WTC11 (cell line): ENCODE measurements around the gene SLC22A31. TPM values are rescaled to one million over a fixed set of nuclear protein-coding genes. Genes with fewer than 3 reads are reported as not detected.

ENCODE experiments used
- ATAC-seq: fragments of 200-7000 bp; cut with Tn5 transposase; 2 replicates; pipeline ENCODE4 v1.10.0; 2021; ENCODE audit warnings: mild to moderate bottlenecking, moderate library complexity
- CTCF ChIA-PET: fragments of 300-600 bp; sonication (Branson Sonifier 250); formaldehyde crosslinking; loops from one replicate; lab custom pipeline; 2021; ENCODE audit warnings: antibody characterized with exemption; lab: Charles Lee
- POLR2A ChIA-PET: fragments of 350-600 bp; sonication (Branson Sonifier 250); formaldehyde crosslinking; loops from one replicate; lab custom pipeline; 2021; ENCODE audit warnings: antibody characterized with exemption; lab: Charles Lee
- DNase-seq: peaks from one replicate; pipeline ENCODE4 v3.0.0; 2021; ENCODE audit warnings: low spot score
- H3K27ac Mint-ChIP-seq: 2 replicates; pipeline ENCODE4 v1.8.0; 2021; ENCODE audit warnings: mixed read lengths
- H3K27me3 Mint-ChIP-seq: 2 replicates; pipeline ENCODE4 v1.8.0; 2021; ENCODE audit warnings: low read depth, mild to moderate bottlenecking, moderate library complexity, mixed read lengths
- H3K36me3 Mint-ChIP-seq: 2 replicates; pipeline ENCODE4 v1.8.0; 2021; ENCODE audit warnings: mixed read lengths
- H3K4me1 Mint-ChIP-seq: 2 replicates; pipeline ENCODE4 v1.8.0; 2022; ENCODE audit warnings: mixed read lengths
- H3K4me3 Mint-ChIP-seq: 2 replicates; pipeline ENCODE4 v1.8.0; 2021; ENCODE audit warnings: mild to moderate bottlenecking, moderate library complexity, mixed read lengths
- H3K9me3 Mint-ChIP-seq: 2 replicates; pipeline ENCODE4 v1.8.0; 2021; ENCODE audit warnings: mixed read lengths
- AR ChIP-seq: fragments of 250-450 bp; sonication (Bioruptor Pico); IDR thresholded peaks from 2 replicates; pipeline ENCODE4 v1.9.0; 2021; ENCODE audit warnings: mild to moderate bottlenecking
- ERG ChIP-seq: fragments of 250-450 bp; sonication (Bioruptor Pico); IDR thresholded peaks from 2 replicates; pipeline ENCODE4 v1.8.0; 2021; ENCODE audit warnings: mild to moderate bottlenecking
- FOXP4 ChIP-seq: sonication (generic); formaldehyde crosslinking; IDR thresholded peaks from 2 replicates; pipeline ENCODE4 v1.8.0; 2022; ENCODE audit warnings: mild to moderate bottlenecking, missing genetic modification reagents
- KAT7 ChIP-seq: sonication (generic); formaldehyde crosslinking; IDR thresholded peaks from 2 replicates; pipeline ENCODE4 v1.8.1; 2023; ENCODE audit warnings: missing genetic modification reagents, mild to moderate bottlenecking, borderline replicate concordance
- MYBL2 ChIP-seq: sonication (generic); formaldehyde crosslinking; IDR thresholded peaks from 2 replicates; pipeline ENCODE4 v1.8.1; 2023; ENCODE audit warnings: mild to moderate bottlenecking, moderate library complexity, missing genetic modification reagents
- NFYB ChIP-seq: sonication (generic); formaldehyde crosslinking; conservative IDR thresholded peaks from 2 replicates; pipeline ENCODE4 v1.8.0; 2022; ENCODE audit warnings: low read depth, missing genetic modification reagents
- NR2C2 ChIP-seq: sonication (generic); formaldehyde crosslinking; IDR thresholded peaks from 2 replicates; pipeline ENCODE4 v1.8.0; 2022; ENCODE audit warnings: mild to moderate bottlenecking, missing genetic modification reagents
- PRDM15 ChIP-seq: sonication (generic); formaldehyde crosslinking; IDR thresholded peaks from 2 replicates; pipeline ENCODE4 v1.8.0; 2022; ENCODE audit warnings: missing genetic modification reagents
- PRRX2 ChIP-seq: fragments of 250-450 bp; sonication (Bioruptor Pico); IDR thresholded peaks from 2 replicates; pipeline ENCODE4 v1.8.0; 2021; ENCODE audit warnings: mild to moderate bottlenecking
- TEAD1 ChIP-seq: sonication (generic); formaldehyde crosslinking; IDR thresholded peaks from 2 replicates; pipeline ENCODE4 v1.8.0; 2022; ENCODE audit warnings: mild to moderate bottlenecking, missing genetic modification reagents
- USF2 ChIP-seq: sonication (generic); formaldehyde crosslinking; IDR thresholded peaks from 2 replicates; pipeline ENCODE4 v1.8.1; 2023; ENCODE audit warnings: mild to moderate bottlenecking, missing genetic modification reagents, moderate library complexity
- ZNF138 ChIP-seq: sonication (generic); formaldehyde crosslinking; conservative IDR thresholded peaks from 2 replicates; pipeline ENCODE4 v1.8.1; 2022; ENCODE audit warnings: mild to moderate bottlenecking, moderate library complexity, missing genetic modification reagents
- ZNF396 ChIP-seq: fragments of 250-450 bp; sonication (Bioruptor Pico); IDR thresholded peaks from 2 replicates; pipeline ENCODE4 v1.8.0; 2021; ENCODE audit warnings: mild to moderate bottlenecking, moderate library complexity, borderline replicate concordance
- ZNF423 ChIP-seq: fragments of 250-450 bp; sonication (Bioruptor Pico); IDR thresholded peaks from 2 replicates; pipeline ENCODE4 v2.1.2; 2022; ENCODE audit warnings: mild to moderate bottlenecking, moderate library complexity
- ZNF532 ChIP-seq: fragments of 250-450 bp; sonication (Bioruptor Pico); IDR thresholded peaks from 2 replicates; pipeline ENCODE4 v1.9.0; 2021; ENCODE audit warnings: mild to moderate bottlenecking, borderline replicate concordance
- total RNA-seq: library from RNA; stranded (reverse); gene quantifications from 3 replicates; pipeline ENCODE4 v1.2.3, GENCODE V29; 2021

SLC22A31 gene
- total RNA-seq, 1 experiment from 2014 or later = 12.1 TPM

DNA sequence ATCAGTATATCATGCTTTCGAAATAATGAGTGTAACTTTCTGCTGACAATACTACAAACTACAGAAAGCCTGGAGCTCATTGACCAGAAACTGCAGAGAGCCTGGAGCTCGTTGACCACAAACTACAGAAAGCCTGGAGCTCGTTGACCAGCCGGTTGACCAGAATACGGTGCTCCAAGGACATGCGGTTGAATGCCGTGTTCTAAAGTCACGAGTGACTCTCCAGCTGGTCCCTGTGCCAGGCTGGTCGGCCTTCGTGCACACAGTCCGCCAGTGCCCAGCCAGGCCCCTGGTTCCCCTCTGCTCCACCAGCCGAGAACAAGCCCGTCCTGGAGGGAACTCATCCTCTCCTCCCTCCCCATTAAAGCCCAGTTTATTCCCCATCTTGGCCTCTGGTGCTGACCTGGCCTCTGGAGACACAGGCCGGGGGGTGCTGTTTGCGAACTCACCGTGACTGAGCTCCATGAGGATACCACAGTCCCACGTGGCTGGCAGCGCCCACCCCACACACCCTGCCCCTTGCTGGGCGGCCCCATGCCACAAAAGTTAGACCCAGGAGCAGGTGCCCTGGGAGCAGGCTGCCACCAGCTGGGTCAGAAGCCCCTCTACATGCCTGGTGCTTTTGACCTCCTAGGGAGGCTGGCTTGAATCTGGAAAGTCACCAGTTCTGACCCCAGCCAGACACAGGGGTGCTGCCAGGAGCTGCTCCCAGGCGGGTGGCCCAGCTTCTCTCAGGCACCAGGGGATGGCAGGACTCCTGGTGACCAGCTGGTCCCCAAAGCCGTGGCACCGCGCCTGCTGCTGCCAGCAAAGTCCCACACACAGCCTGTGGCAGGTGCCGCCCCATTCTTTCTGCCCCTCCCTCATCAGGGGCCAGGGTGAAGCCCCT lies 44.2 kb downstream of the SLC22A31 start (continued):
- no peak for TF ChIP-seq AR
- TF ChIP-seq ERG (CRISPR knock-in tag) = no peak
- no peak for TF ChIP-seq ZNF532 (CRISPR knock-in tag)
- TF ChIP-seq PRRX2 (CRISPR knock-in tag) = no peak
- TF ChIP-seq ZNF138 = no peak
- TF ChIP-seq TEAD1 (CRISPR knock-in tag) = no peak
- TF ChIP-seq ZNF423 (CRISPR knock-in tag) = no peak
- TF ChIP-seq NFYB = no peak
- no peak for TF ChIP-seq FOXP4 (CRISPR knock-in tag)
- TF ChIP-seq NR2C2 (CRISPR knock-in tag) = no peak
- TF ChIP-seq MYBL2 (CRISPR knock-in tag) = no peak
- TF ChIP-seq, all 79 proteins: peak for 0

- Mint-ChIP-seq H3K9me3 (peaks cover 17% of the 10 kb centered on the region), H3K36me3 (peaks cover 19% of the 10 kb centered on the region), H3K27me3 (peaks cover 5% of the 10 kb centered on the region), H3K4me3 (no peak overlapping the region), H3K27ac (no peak overlapping the region), H3K4me1 (no peaks in the 10 kb centered on the region)
- CTCF ChIA-PET = interaction anchor here (2.3 kb wide), 1 partner anchor 12 kb away, joined by 13 read pairs; no protein-coding TSS in a partner anchor
- ATAC-seq (no peak), DNase-seq (no peak)
- POLR2A ChIA-PET = no interaction called here
- no peak for TF ChIP-seq KAT7
- TF ChIP-seq USF2 (CRISPR knock-in tag) = no peak
- no peak for TF ChIP-seq PRDM15 (CRISPR knock-in tag)
- TF ChIP-seq ZNF396 (CRISPR knock-in tag) = no peak
Measured at GRCh38 chr16:89155184-89155679, 45.1 kb downstream of the SLC22A31 start.
